ENCODE measurements around the gene CFAP54.

Gene CFAP54

GRCh38 chr12:96824838-96825236 lies 335.5 kb downstream of the CFAP54 start:
- no peak for TF ChIP-seq CTCF (conservative IDR thresholded peaks at IDR 0.05; ENCODE audit: low read depth)
- DNase-seq (ENCODE audit: low spot score): no peak
- ChIA-PET CTCF (no interaction called here), POLR2A (ENCODE audit: low non-redundant PET) (no interaction called here)
- H3K27ac ChIP-seq: no peak overlapping the region

GRCh38 chr12:96828169-96828789 lies 338.9 kb downstream of the CFAP54 start:
- CTCF ChIA-PET: no interaction called here
- no peak for DNase-seq (ENCODE audit: low spot score)
- H3K27ac ChIP-seq: no peak overlapping the region
- POLR2A ChIA-PET (ENCODE audit: low non-redundant PET): no interaction called here
- TF ChIP-seq CTCF (conservative IDR thresholded peaks at IDR 0.05; ENCODE audit: low read depth): no peak

GRCh38 chr12:96829354-96829753 lies 340.0 kb downstream of the CFAP54 start:
- POLR2A ChIA-PET (ENCODE audit: low non-redundant PET): no interaction called here
- DNase-seq (ENCODE audit: low spot score): no peak
- CTCF ChIA-PET: no interaction called here
- TF ChIP-seq CTCF (conservative IDR thresholded peaks at IDR 0.05; ENCODE audit: low read depth): no peak
- H3K27ac ChIP-seq: no peak overlapping the region

- no peak for DNase-seq (ENCODE audit: low spot score)
- CTCF ChIA-PET: no interaction called here
- H3K27ac ChIP-seq: no peak overlapping the region
- POLR2A ChIA-PET (ENCODE audit: low non-redundant PET): no interaction called here
- no peak for TF ChIP-seq CTCF (conservative IDR thresholded peaks at IDR 0.05; ENCODE audit: low read depth)
These were observed 342.0 kb downstream of the CFAP54 start for GRCh38 chr12:96831346-96831745.

DNA sequence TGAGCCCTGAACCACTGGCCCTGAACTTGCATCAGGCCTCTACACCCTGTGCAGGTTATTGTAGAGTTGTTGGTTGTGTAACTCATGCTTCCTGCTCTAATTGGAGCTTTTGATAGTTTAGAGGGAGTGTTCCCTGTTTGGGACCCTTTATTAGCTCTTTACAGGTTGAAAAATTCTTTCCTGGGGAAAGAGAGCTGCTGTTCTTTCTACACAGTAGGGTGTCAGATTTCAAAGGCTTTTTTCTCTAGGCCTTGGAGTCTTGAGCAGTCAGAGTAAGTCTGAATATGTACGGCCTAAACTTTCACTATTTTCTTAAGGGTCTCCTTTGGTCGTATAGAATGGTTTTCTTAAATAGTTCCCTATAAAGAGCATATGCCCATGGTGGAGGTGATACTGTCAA lies 356.9 kb downstream of the CFAP54 start:
- H3K27ac ChIP-seq: no peak overlapping the region
- no peak for TF ChIP-seq CTCF (conservative IDR thresholded peaks at IDR 0.05; ENCODE audit: low read depth)
- no peak for DNase-seq (ENCODE audit: low spot score)
- ChIA-PET POLR2A (ENCODE audit: low non-redundant PET) (no interaction called here), CTCF (no interaction called here)

DNA sequence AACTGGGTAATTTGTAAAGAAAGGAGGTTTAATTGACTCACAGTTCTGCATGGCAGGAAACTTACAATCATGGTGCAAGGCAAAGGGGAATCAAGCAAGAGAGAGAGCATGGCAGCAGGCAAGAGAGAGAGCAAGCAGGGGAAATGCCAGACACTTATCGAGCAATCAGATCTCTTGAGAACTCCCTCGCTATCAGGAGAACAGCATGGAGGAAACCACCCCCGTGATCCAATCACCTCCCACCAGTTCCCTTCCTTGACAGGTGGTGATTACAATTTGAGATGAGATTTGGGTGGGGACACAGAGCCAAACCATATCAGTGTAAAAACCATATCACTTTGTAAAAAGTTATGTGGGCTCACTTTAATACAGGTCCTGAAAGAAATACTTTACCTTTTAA lies 361.3 kb downstream of the CFAP54 start:
- ChIA-PET POLR2A (ENCODE audit: low non-redundant PET) (no interaction called here), CTCF (no interaction called here)
- no peak for DNase-seq (ENCODE audit: low spot score)
- no peak for TF ChIP-seq CTCF (conservative IDR thresholded peaks at IDR 0.05; ENCODE audit: low read depth)
- H3K27ac ChIP-seq: no peak overlapping the region

DNA sequence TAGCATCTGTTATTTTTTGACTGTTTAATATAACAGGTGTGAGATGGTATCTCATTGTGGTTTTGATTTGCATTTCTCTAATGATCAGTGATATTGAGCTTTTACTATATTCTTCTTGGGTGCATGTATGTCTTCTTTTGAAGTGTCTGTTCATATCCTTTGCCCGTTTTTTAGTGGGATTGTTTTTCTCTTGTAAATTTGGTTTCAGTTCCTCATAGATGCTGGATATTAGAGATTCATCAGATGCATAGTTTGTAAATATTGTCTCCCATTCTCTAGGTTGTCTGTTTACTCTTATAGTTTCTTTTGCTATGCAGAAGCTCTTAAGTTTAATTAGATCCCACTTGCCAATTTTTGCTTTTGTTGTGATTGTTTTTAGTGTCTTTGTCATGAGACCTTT lies 368.8 kb downstream of the CFAP54 start:
- no peak for TF ChIP-seq CTCF (conservative IDR thresholded peaks at IDR 0.05; ENCODE audit: low read depth)
- ChIA-PET POLR2A (ENCODE audit: low non-redundant PET) (no interaction called here), CTCF (no interaction called here)
- no peak overlapping the region for H3K27ac ChIP-seq
- DNase-seq (ENCODE audit: low spot score): no peak
